Esophagus squamous epithelium (tissue), 4 donors: ENCODE measurements around the gene TAS1R1.

Experiments used
- CTCF ChIP-seq, 6 experiments: fragments of 450-650 bp in 4 of 6; fragments of 200-600 bp in 2 of 6; sonication (generic) in 2 of 6; IDR thresholded peaks; one replicate each; pipeline ENCODE4 v1.5.1; 2016 to 2019; ENCODE audit warnings: antibody characterized with exemption in 6 of 6, mild to moderate bottlenecking in 4 of 6, moderate library complexity in 4 of 6
- POLR2A ChIP-seq, 4 donors: fragments of 450-650 bp; IDR thresholded peaks; one replicate each; pipeline ENCODE4 v1.6.1; 2017; ENCODE audit warnings: antibody characterized with exemption in 4 of 4, mild to moderate bottlenecking in 4 of 4, moderate library complexity in 3 of 4

- TF ChIP-seq POLR2A (IDR thresholded peaks at IDR 0.05) = no peak
- TF ChIP-seq CTCF (IDR thresholded peaks at IDR 0.05) = no peak
These were observed 15.9 kb downstream of the TAS1R1 start for GRCh38 chr1:6570987-6571386.
